ENCODE measurements around the gene UBB. TPM values are rescaled to one million over a fixed set of nuclear protein-coding genes. Genes with fewer than 3 reads are reported as not detected.

UBB gene
- total and polyA plus RNA-seq, 2 experiments from 2014 or later = 1,467 to 1,854 TPM

DNA sequence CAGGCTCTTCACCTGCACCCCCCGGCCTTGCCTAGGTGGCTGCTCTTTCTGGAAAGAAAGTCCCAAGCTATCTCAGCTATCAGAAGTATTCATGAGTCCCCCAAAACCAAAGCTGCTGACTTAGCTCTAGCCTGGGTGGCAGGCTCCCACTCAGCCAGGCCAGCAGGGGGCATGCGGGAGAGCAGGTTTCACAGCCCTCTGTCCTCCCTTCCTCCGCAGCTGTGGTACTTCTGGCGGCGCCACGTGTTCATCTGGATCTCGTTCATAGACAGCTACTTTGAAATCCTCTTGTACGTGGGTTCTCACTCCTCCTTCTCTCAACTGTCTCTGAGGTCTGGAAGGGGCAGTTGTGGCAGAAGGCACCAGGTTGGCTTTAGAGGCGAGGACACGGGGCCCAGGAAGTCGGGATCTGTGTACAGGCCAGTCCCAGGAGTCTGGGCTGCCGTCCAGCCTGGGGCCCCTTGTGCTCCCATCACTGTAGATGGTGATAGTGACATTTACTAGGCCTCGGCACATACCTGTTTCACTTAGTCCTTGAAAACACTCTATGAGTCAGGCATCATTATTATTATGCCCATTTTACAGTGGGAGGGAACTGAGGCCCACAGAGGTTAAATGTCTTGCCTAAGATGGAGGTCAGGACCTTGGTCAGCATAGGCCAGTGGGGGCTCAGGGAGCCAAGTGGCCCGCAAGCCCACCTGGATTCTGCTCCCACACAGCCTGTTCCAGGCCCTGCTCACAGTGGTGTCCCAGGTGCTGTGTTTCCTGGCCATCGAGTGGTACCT is 47.4 kb downstream of the UBB start:
- TF ChIP-seq, protein P1, sequence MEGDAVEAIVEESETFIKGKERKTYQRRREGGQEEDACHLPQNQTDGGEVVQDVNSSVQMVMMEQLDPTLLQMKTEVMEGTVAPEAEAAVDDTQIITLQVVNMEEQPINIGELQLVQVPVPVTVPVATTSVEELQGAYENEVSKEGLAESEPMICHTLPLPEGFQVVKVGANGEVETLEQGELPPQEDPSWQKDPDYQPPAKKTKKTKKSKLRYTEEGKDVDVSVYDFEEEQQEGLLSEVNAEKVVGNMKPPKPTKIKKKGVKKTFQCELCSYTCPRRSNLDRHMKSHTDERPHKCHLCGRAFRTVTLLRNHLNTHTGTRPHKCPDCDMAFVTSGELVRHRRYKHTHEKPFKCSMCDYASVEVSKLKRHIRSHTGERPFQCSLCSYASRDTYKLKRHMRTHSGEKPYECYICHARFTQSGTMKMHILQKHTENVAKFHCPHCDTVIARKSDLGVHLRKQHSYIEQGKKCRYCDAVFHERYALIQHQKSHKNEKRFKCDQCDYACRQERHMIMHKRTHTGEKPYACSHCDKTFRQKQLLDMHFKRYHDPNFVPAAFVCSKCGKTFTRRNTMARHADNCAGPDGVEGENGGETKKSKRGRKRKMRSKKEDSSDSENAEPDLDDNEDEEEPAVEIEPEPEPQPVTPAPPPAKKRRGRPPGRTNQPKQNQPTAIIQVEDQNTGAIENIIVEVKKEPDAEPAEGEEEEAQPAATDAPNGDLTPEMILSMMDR (IDR thresholded peaks at IDR 0.05; ENCODE audit: low read depth, low read length) = peak; percentile 82

DNA sequence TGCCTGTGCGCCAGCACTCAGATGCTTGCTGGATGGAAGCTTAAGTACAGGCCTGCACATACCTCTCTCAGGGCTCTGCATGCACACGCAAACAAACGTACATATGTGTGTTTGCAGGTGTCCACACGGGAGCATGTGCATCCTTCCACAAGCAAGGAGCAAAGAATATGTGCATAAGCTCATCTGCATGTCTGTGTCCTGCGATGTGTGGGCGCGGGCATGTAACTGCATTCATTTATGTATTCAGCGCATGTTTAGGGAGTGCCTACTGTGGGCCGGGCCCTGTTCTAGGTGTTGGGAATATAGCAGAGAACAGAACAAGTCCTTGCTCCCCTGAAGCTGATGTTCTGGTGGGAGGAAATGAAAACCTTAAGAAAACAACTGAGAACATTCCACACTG is 48.2 kb downstream of the UBB start:
- no peak overlapping the region for H3K27ac ChIP-seq
- DNase-seq (ENCODE audit: low read depth in 1 of 2, low spot score in 1 of 2) = no peak
- peaks cover 4% of the 10 kb centered on the region for H3K4me1 ChIP-seq (ENCODE audit: low read depth)
- H3K36me3 ChIP-seq = no peaks in the 10 kb centered on the region
- H3K27me3 ChIP-seq = no peaks in the 10 kb centered on the region
- H3K4me3 ChIP-seq = no peak overlapping the region
- H3K9me3 ChIP-seq (ENCODE audit: low read depth) = no peaks in the 10 kb centered on the region
- TF ChIP-seq, protein P1 (IDR thresholded peaks at IDR 0.05; ENCODE audit: low read depth, low read length) = no peak

More for the DNA sequence above, 47.4 kb downstream of the UBB start:
- Histone ChIP-seq H3K9me3 (ENCODE audit: low read depth) (no peaks in the 10 kb centered on the region), H3K4me3 (no peak overlapping the region), H3K36me3 (no peaks in the 10 kb centered on the region), H3K4me1 (ENCODE audit: low read depth) (peaks cover 4% of the 10 kb centered on the region), H3K27me3 (no peaks in the 10 kb centered on the region), H3K27ac (no peak overlapping the region)
- peak; percentile 74 to 80 for DNase-seq (ENCODE audit: low read depth in 1 of 2, low spot score in 1 of 2)

DNA sequence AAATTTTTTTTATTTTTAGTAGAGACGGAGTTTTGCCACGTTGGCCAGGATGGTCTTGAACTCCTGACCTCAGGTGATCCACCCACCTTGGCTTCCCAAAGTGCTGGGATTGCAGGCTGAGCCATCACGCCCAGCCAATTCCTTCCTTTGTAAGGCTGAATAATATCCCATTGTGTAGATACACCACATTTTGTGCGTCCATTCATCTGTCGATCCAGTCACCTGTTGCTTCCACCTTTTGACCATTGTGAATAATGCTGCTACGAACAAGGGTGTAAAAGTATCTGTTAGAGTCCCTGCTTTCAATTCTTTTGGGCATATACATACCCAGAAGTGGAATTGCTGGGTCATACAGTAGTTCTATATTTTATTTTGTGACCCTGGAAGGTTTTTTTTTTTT is 49.8 kb downstream of the UBB start:
- TF ChIP-seq, protein P1 (IDR thresholded peaks at IDR 0.05; ENCODE audit: low read depth, low read length) = no peak

DNA sequence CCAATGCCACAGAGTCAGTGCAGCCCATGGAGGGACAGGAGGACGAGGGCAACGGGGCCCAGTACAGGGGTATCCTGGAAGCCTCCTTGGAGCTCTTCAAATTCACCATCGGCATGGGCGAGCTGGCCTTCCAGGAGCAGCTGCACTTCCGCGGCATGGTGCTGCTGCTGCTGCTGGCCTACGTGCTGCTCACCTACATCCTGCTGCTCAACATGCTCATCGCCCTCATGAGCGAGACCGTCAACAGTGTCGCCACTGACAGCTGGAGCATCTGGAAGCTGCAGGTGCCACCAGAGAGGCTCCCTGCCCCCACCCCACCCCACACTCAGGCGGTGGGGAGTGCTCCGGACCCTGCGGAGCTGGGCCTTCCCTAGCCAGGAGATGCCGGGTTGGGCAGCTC is 51.1 kb downstream of the UBB start:
- Histone ChIP-seq H3K9me3 (ENCODE audit: low read depth) (no peaks in the 10 kb centered on the region), H3K36me3 (no peaks in the 10 kb centered on the region), H3K27ac (no peak overlapping the region), H3K27me3 (no peaks in the 10 kb centered on the region), H3K4me3 (no peak overlapping the region), H3K4me1 (ENCODE audit: low read depth) (peaks cover 4% of the 10 kb centered on the region)
- no peak for DNase-seq (ENCODE audit: low read depth in 1 of 2, low spot score in 1 of 2)
- TF ChIP-seq, protein P1 (IDR thresholded peaks at IDR 0.05; ENCODE audit: low read depth, low read length) = no peak

More for the DNA sequence above, 49.8 kb downstream of the UBB start:
- H3K4me3 ChIP-seq = no peak overlapping the region
- no peaks in the 10 kb centered on the region for H3K9me3 ChIP-seq (ENCODE audit: low read depth)
- no peaks in the 10 kb centered on the region for H3K36me3 ChIP-seq
- no peak for DNase-seq (ENCODE audit: low read depth in 1 of 2, low spot score in 1 of 2)
- H3K27ac ChIP-seq = no peak overlapping the region
- H3K4me1 ChIP-seq (ENCODE audit: low read depth) = peaks cover 4% of the 10 kb centered on the region
- no peaks in the 10 kb centered on the region for H3K27me3 ChIP-seq

Other genes with a start within 250 kb of the UBB start
- 91.4 and 119 TPM in 2 replicates for gene NCOR1, start 165.6 kb upstream of the UBB start, total RNA-seq
- 109 and 139 TPM in 2 replicates for gene NCOR1, start 165.6 kb upstream of the UBB start, polyA plus RNA-seq
- 27.0 and 67.4 TPM in 2 replicates for gene PIGL, start 163.9 kb upstream of the UBB start, total RNA-seq
- 28.8 and 49.6 TPM in 2 replicates for gene PIGL, start 163.9 kb upstream of the UBB start, polyA plus RNA-seq
- 55.3 and 88.4 TPM in 2 replicates for gene CENPV, start 27.6 kb upstream of the UBB start, total RNA-seq
- 67.1 and 91.8 TPM in 2 replicates for gene CENPV, start 27.6 kb upstream of the UBB start, polyA plus RNA-seq
- 0.09 and 0.28 TPM in 2 replicates for gene TRPV2, start 34.5 kb downstream of the UBB start, total RNA-seq
- gene TRPV2, start 34.5 kb downstream of the UBB start, polyA plus RNA-seq = 0.72 and 0.93 TPM in 2 replicates
- gene LRRC75A, start 111.1 kb downstream of the UBB start, total RNA-seq = 23.1 and 31.3 TPM in 2 replicates
- 9.0 and 9.1 TPM in 2 replicates for gene LRRC75A, start 111.1 kb downstream of the UBB start, polyA plus RNA-seq
- gene ZNF287, start 188.1 kb downstream of the UBB start, total RNA-seq = 9.9 and 24.1 TPM in 2 replicates
- gene ZNF287, start 188.1 kb downstream of the UBB start, polyA plus RNA-seq = 13.0 and 28.9 TPM in 2 replicates